ENCODE data around the gene CTDSPL2. TPM values are rescaled to one million over a fixed set of nuclear protein-coding genes. Genes with fewer than 3 reads are reported as not detected.
A peak's percentile ranks its signal among the peaks of the same experiment; 100 is the strongest.

CTDSPL2 gene
- total RNA-seq = 10 to 100 TPM; 35.2 to 52.2 (median 44.4) TPM

DNA sequence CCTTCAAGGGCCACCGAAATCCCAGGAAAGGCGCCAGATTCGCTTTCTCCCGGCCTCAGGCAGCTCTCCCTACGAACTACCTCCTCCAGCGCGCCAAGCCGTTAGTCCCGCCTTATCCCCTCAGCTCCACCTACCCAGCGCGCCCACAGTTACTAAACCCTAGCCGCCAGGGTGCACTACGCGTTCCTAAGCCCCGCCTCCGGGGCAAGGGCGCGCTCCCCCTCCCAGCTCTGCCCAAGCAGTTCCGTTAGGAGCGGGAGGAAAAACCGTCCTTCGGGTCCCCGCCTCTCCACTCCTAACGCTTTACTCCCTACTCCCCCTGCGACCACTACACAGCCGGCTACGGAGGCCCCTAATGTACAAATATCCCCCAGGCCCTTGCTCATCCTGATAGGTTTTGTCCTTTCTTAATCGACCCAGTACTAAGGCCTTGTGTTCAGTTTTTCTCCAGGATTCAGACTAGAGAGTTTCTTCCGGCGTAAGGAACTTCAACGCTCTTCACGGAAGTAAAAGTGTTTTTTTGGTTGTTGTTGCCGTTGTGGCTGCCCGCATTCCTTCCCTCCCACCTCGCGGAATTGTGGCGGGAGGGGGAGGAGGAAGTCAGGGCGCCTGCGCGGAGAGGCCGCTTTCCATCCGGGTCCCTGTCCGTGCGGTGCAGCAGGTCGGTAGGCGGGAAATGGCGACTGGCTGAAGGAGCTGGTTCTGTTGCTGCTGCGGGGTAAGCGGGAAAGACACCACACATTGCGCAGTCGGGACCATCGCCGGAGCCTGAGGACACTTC, at the start of gene CTDSPL2:
Gene CTDSPL2, plus strand, starts transcription at position 655 of the 781 bp plus-strand sequence. CDS start 31,386 bp downstream, outside the sequence.
- H3K27ac ChIP-seq = peak within 1 kb of the TSS; percentile 95 to 97 (median 96)
- 0 to 1% methylated on average over 48 to 53 of the region's 53 CpGs for WGBS, 2 donors

DNA sequence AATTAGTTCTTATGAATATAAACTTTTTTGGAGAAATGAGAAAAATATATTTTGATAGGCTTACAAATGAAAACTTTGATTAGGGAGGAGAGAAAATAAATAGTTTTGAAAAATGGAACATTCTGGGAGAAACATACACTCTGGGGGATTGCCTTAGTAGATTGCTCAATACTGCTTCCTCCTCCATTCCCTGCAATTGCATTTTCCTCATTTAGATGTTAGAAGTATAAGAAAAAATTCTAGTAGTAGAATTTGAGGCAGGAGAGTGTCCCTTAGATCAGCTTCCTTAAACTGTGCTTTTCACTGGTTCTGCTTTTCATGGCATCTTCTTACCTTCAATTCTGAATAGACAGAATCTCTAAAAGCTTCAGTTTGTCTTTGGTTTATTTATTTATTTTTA, 46.2 kb upstream of the CTDSPL2 start:
- Histone ChIP-seq H3K9me3 (no peaks in the 10 kb centered on the region), H3K27ac (peak overlapping the region in 1 of 4 donors; percentile 16), H3K4me3 (no peak overlapping the region), H3K4me1 (peaks cover 0 to 18% (median 0%) of the 10 kb centered on the region in 4 donors), H3K36me3 (peaks cover 0 to 18% (median 0%) of the 10 kb centered on the region in 3 donors), H3K27me3 (no peaks in the 10 kb centered on the region)
- TF ChIP-seq, protein P1, sequence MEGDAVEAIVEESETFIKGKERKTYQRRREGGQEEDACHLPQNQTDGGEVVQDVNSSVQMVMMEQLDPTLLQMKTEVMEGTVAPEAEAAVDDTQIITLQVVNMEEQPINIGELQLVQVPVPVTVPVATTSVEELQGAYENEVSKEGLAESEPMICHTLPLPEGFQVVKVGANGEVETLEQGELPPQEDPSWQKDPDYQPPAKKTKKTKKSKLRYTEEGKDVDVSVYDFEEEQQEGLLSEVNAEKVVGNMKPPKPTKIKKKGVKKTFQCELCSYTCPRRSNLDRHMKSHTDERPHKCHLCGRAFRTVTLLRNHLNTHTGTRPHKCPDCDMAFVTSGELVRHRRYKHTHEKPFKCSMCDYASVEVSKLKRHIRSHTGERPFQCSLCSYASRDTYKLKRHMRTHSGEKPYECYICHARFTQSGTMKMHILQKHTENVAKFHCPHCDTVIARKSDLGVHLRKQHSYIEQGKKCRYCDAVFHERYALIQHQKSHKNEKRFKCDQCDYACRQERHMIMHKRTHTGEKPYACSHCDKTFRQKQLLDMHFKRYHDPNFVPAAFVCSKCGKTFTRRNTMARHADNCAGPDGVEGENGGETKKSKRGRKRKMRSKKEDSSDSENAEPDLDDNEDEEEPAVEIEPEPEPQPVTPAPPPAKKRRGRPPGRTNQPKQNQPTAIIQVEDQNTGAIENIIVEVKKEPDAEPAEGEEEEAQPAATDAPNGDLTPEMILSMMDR (IDR thresholded peaks at IDR 0.05) = no peak
- TF ChIP-seq EP300 (IDR thresholded peaks at IDR 0.05) = peak in 1 of 2 donors; percentile 28
- no peak for DNase-seq (ENCODE audit: low spot score in 2 of 2)

More for the DNA sequence above, at the start of gene CTDSPL2:
- peak; percentile 92 to 93 for DNase-seq (ENCODE audit: low spot score in 2 of 2)
- H3K9me3 ChIP-seq = no peaks in the 10 kb centered on the region
- no peaks in the 10 kb centered on the region for H3K27me3 ChIP-seq
- peak within 1 kb of the TSS; percentile 78 to 93 (median 84) for H3K4me3 ChIP-seq
- TF ChIP-seq POLR2A (IDR thresholded peaks at IDR 0.05) = peak in 1 of 2 donors; percentile 42
- TF ChIP-seq, protein P1 (IDR thresholded peaks at IDR 0.05) = peak in 4 of 5 experiments; percentile 15 to 58 (median 37)
- peak; percentile 51 to 89 for TF ChIP-seq EP300 (IDR thresholded peaks at IDR 0.05)
- H3K36me3 ChIP-seq = peaks cover 0 to 6% (median 0%) of the 10 kb centered on the region in 3 donors
- peaks cover 0 to 48% (median 22%) of the 10 kb centered on the region in 4 donors for H3K4me1 ChIP-seq

DNA sequence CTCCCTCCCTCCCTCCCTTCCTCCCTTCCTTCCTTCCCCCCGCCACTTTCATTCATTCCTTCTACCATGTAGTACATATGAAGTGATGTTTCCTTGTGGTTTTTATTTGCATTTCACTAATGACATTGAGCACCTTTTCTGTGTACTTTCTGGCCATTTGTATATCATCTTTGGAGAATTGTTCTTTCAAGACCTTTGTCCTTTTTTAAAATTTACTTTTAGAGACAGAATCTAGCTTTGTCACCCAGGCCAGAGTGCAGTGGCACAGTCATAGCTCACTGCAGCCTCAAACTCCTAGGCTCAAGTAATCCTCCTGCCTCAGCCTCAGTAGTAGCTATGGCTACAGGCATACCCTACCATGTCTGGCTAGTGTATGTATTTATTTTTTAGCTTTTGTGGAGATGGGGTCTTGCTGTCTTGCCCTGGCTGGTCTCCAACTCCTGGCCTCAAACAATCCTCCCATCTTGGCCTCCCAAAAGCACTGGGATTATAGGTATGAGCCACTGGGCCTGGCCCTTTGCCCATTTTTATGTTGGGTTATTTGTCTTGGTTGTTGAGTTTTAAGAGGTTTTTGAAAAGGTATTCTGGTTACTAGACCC, 42.0 kb upstream of the CTDSPL2 start:
- Histone ChIP-seq H3K9me3 (no peaks in the 10 kb centered on the region), H3K27ac (no peak overlapping the region), H3K4me1 (peaks cover 0 to 18% (median 0%) of the 10 kb centered on the region in 4 donors), H3K4me3 (no peak overlapping the region), H3K27me3 (no peaks in the 10 kb centered on the region), H3K36me3 (peaks cover 0 to 33% (median 0%) of the 10 kb centered on the region in 3 donors)
- TF ChIP-seq POLR2A (IDR thresholded peaks at IDR 0.05) (no peak), EP300 (IDR thresholded peaks at IDR 0.05) (no peak)
- TF ChIP-seq, protein P1 (IDR thresholded peaks at IDR 0.05) = no peak
- DNase-seq (ENCODE audit: low spot score in 2 of 2) = no peak
- 50 to 65% methylated on average over 1 of the region's 1 CpG for WGBS, 2 donors

DNA sequence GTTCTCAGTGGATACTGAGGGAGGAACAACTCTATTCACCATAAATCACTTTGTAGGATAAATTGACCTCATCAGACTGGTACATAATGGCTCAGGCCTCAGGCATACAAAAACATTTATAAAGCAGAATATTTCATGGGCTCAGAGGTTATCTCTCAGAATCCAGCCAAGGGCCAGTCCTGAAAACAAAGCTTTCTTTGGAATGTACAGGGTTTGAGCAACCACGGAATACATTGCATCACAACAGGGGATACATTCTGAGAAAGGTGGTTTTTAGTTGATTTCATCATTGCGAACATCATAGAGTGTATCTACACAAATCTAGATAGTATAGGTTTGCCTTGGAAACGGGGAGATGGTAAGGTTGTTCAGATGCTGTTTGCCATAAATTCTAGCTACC, 33.4 kb upstream of the CTDSPL2 start:
- WGBS, 2 donors = 77 to 81% methylated on average over 3 of the region's 3 CpGs
- Histone ChIP-seq H3K36me3 (peaks cover 0 to 16% (median 0%) of the 10 kb centered on the region in 3 donors), H3K9me3 (no peaks in the 10 kb centered on the region), H3K27me3 (no peaks in the 10 kb centered on the region), H3K27ac (no peak overlapping the region), H3K4me3 (no peak overlapping the region), H3K4me1 (no peaks in the 10 kb centered on the region)
- TF ChIP-seq EP300 (IDR thresholded peaks at IDR 0.05) (no peak), POLR2A (IDR thresholded peaks at IDR 0.05) (no peak)
- TF ChIP-seq, protein P1 (IDR thresholded peaks at IDR 0.05) = no peak
- DNase-seq (ENCODE audit: low spot score in 2 of 2) = no peak

DNA sequence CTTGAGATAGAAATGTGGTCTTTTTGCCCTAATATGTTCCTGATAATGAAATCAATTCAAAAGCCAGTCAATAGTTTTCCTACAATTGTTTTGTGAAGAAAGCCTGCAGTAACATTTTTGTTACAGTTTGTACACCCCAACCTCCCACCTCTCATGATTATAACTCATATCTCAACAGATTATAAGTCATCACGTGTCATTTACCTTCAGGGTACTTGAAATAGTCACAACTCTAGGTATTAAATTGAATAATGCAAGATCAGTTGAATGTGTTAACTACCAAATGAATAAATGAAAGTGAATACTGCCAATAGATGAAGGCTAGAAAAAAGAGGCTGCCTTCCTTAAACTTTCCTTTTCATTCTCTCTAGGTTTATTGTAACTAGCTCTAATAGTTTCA, 32.9 kb upstream of the CTDSPL2 start:
- Histone ChIP-seq H3K4me1 (no peaks in the 10 kb centered on the region), H3K4me3 (no peak overlapping the region), H3K27me3 (no peaks in the 10 kb centered on the region), H3K36me3 (peaks cover 0 to 11% (median 0%) of the 10 kb centered on the region in 3 donors), H3K27ac (no peak overlapping the region), H3K9me3 (no peaks in the 10 kb centered on the region)
- TF ChIP-seq, protein P1 (IDR thresholded peaks at IDR 0.05) = no peak
- TF ChIP-seq POLR2A (IDR thresholded peaks at IDR 0.05) (no peak), EP300 (IDR thresholded peaks at IDR 0.05) (no peak)
- WGBS, 2 donors = 91 to 95% methylated on average over 1 of the region's 1 CpG
- DNase-seq (ENCODE audit: low spot score in 2 of 2) = no peak

Measured in tibial nerve (tissue), 4 donors.